Measurements from ENCODE around the gene ABHD14A.
"Not testable (repeated sequence)": the region's sequence is repeated elsewhere in the genome, so short reads cannot be mapped to it uniquely, and the experiment has no call there.

ABHD14A gene

GRCh38 chr3:51982838-51983577 lies 8.1 kb downstream of the ABHD14A start, which contains the start of gene ACY1:
TSS of gene ACY1 (plus strand) at chr3:51983535. CDS start at chr3:51984065, 530 bp downstream.
- peaks cover 6 to 19% of the 10 kb centered on the region in 2 donors for H3K4me1 ChIP-seq (ENCODE audit: control insufficient read depth in 1 of 2, insufficient read depth in 2 of 2, low read length in 2 of 2)

GRCh38 chr3:51983578-51984268 lies 8.9 kb downstream of the ABHD14A start:
- Histone ChIP-seq H3K9me3 (ENCODE audit: control insufficient read depth in 1 of 2, low read length in 2 of 2) (no peaks in the 10 kb centered on the region), H3K4me3 (ENCODE audit: low read depth in 1 of 2, low read length in 2 of 2) (peak overlapping the region; percentile 71 to 83), H3K27ac (ENCODE audit: low read length) (peak overlapping the region; percentile 96), H3K4me1 (ENCODE audit: control insufficient read depth in 1 of 2, insufficient read depth in 2 of 2, low read length in 2 of 2) (peaks cover 6 to 19% of the 10 kb centered on the region in 2 donors), H3K27me3 (ENCODE audit: low read depth, low read length) (no peaks in the 10 kb centered on the region), H3K36me3 (ENCODE audit: control insufficient read depth in 1 of 2, insufficient read depth in 2 of 2, low read length in 2 of 2) (peaks cover 0 to 5% of the 10 kb centered on the region in 2 donors)

More at GRCh38 chr3:51982838-51983577, 8.1 kb downstream of the ABHD14A start, which contains the start of gene ACY1:
- no peaks in the 10 kb centered on the region for H3K27me3 ChIP-seq (ENCODE audit: low read depth, low read length)
- H3K9me3 ChIP-seq (ENCODE audit: control insufficient read depth in 1 of 2, low read length in 2 of 2) = no peaks in the 10 kb centered on the region
- peak within 1 kb of the TSS; percentile 96 for H3K27ac ChIP-seq (ENCODE audit: low read length)
- peaks cover 0 to 5% of the 10 kb centered on the region in 2 donors for H3K36me3 ChIP-seq (ENCODE audit: control insufficient read depth in 1 of 2, insufficient read depth in 2 of 2, low read length in 2 of 2)
- H3K4me3 ChIP-seq (ENCODE audit: low read depth in 1 of 2, low read length in 2 of 2) = peak within 1 kb of the TSS; percentile 71 to 83

DNA sequence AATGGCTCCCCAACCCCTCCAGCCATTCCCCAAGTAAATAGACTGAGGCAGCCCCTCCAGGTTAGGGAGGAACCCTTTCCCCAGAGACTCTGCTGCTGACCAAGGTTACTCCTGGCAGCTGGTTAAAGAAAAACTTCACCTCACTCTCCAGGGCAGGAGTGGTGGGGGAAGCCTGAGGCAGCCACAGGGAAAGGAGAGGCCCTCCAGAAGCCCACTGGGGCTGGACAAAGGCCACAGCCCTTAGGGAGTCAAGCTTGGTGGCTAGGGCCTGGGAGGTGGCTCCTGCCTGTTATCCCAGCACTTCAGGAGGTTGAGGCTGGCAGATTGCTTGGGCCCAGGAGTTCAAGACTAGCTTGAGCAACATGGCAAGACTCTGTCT lies 9.4 kb downstream of the ABHD14A start:
- peaks cover 0 to 5% of the 10 kb centered on the region in 2 donors for H3K36me3 ChIP-seq (ENCODE audit: control insufficient read depth in 1 of 2, insufficient read depth in 2 of 2, low read length in 2 of 2)
- no peaks in the 10 kb centered on the region for H3K9me3 ChIP-seq (ENCODE audit: control insufficient read depth in 1 of 2, low read length in 2 of 2)
- H3K4me1 ChIP-seq (ENCODE audit: control insufficient read depth in 1 of 2, insufficient read depth in 2 of 2, low read length in 2 of 2) = peaks cover 6 to 20% of the 10 kb centered on the region in 2 donors
- no peaks in the 10 kb centered on the region for H3K27me3 ChIP-seq (ENCODE audit: low read depth, low read length)
- peak overlapping the region; percentile 96 for H3K27ac ChIP-seq (ENCODE audit: low read length)
- peak overlapping the region in 1 of 2 donors; percentile 71 for H3K4me3 ChIP-seq (ENCODE audit: low read depth in 1 of 2, low read length in 2 of 2)

GRCh38 chr3:51985063-51985462 lies 10.2 kb downstream of the ABHD14A start:
- no peaks in the 10 kb centered on the region for H3K9me3 ChIP-seq (ENCODE audit: control insufficient read depth in 1 of 2, low read length in 2 of 2)
- no peak overlapping the region for H3K27ac ChIP-seq (ENCODE audit: low read length)
- no peaks in the 10 kb centered on the region for H3K27me3 ChIP-seq (ENCODE audit: low read depth, low read length)
- H3K36me3 ChIP-seq (ENCODE audit: control insufficient read depth in 1 of 2, insufficient read depth in 2 of 2, low read length in 2 of 2) = peaks cover 0 to 5% of the 10 kb centered on the region in 2 donors
- peaks cover 6 to 24% of the 10 kb centered on the region in 2 donors for H3K4me1 ChIP-seq (ENCODE audit: control insufficient read depth in 1 of 2, insufficient read depth in 2 of 2, low read length in 2 of 2)
- H3K4me3 ChIP-seq (ENCODE audit: low read depth in 1 of 2, low read length in 2 of 2) = no peak overlapping the region

GRCh38 chr3:51986010-51986947 lies 11.4 kb downstream of the ABHD14A start:
- peaks cover 6 to 24% of the 10 kb centered on the region in 2 donors for H3K4me1 ChIP-seq (ENCODE audit: control insufficient read depth in 1 of 2, insufficient read depth in 2 of 2, low read length in 2 of 2)

DNA sequence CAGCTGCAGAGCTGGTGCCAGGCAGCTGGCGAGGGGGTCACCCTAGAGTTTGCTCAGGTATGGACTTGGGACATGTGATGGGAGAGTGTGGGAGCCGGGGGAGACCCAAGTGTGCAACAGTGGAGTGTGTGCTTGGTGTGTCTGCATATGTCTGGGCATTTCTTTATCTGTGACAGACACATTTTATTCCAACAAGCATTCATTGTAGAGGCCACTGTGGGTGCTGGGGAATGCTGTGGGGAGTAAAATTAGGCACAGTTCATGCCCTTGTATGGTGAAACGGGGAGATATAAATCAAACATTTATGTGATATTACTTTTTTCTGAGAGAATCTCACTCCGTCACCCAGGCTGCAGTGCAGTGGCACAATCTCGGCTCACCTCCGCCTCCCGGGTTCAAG lies 12.7 kb downstream of the ABHD14A start:
- Histone ChIP-seq H3K27me3 (ENCODE audit: low read depth, low read length) (no peaks in the 10 kb centered on the region), H3K4me1 (ENCODE audit: control insufficient read depth in 1 of 2, insufficient read depth in 2 of 2, low read length in 2 of 2) (peaks cover 3 to 17% of the 10 kb centered on the region in 2 donors), H3K36me3 (ENCODE audit: control insufficient read depth in 1 of 2, insufficient read depth in 2 of 2, low read length in 2 of 2) (peaks cover 4 to 9% of the 10 kb centered on the region in 2 donors), H3K9me3 (ENCODE audit: control insufficient read depth in 1 of 2, low read length in 2 of 2) (no peaks in the 10 kb centered on the region), H3K4me3 (ENCODE audit: low read depth in 1 of 2, low read length in 2 of 2) (no peak overlapping the region), H3K27ac (ENCODE audit: low read length) (no peak overlapping the region)

More at GRCh38 chr3:51986010-51986947, 11.4 kb downstream of the ABHD14A start:
- no peaks in the 10 kb centered on the region for H3K27me3 ChIP-seq (ENCODE audit: low read depth, low read length)
- no peak overlapping the region for H3K4me3 ChIP-seq (ENCODE audit: low read depth in 1 of 2, low read length in 2 of 2)
- H3K27ac ChIP-seq (ENCODE audit: low read length) = no peak overlapping the region
- H3K36me3 ChIP-seq (ENCODE audit: control insufficient read depth in 1 of 2, insufficient read depth in 2 of 2, low read length in 2 of 2) = no peaks in the 10 kb centered on the region
- H3K9me3 ChIP-seq (ENCODE audit: control insufficient read depth in 1 of 2, low read length in 2 of 2) = no peaks in the 10 kb centered on the region

- Histone ChIP-seq H3K4me3 (ENCODE audit: low read depth in 1 of 2, low read length in 2 of 2) (no peak overlapping the region), H3K27me3 (ENCODE audit: low read depth, low read length) (no peaks in the 10 kb centered on the region), H3K4me1 (ENCODE audit: control insufficient read depth in 1 of 2, insufficient read depth in 2 of 2, low read length in 2 of 2) (peaks cover 0 to 14% of the 10 kb centered on the region in 2 donors), H3K27ac (ENCODE audit: low read length) (no peak overlapping the region), H3K9me3 (ENCODE audit: control insufficient read depth in 1 of 2, low read length in 2 of 2) (no peaks in the 10 kb centered on the region), H3K36me3 (ENCODE audit: control insufficient read depth in 1 of 2, insufficient read depth in 2 of 2, low read length in 2 of 2) (peaks cover 7 to 18% of the 10 kb centered on the region in 2 donors)
Observed at GRCh38 chr3:51988286-51989146, 13.7 kb downstream of the ABHD14A start.

DNA sequence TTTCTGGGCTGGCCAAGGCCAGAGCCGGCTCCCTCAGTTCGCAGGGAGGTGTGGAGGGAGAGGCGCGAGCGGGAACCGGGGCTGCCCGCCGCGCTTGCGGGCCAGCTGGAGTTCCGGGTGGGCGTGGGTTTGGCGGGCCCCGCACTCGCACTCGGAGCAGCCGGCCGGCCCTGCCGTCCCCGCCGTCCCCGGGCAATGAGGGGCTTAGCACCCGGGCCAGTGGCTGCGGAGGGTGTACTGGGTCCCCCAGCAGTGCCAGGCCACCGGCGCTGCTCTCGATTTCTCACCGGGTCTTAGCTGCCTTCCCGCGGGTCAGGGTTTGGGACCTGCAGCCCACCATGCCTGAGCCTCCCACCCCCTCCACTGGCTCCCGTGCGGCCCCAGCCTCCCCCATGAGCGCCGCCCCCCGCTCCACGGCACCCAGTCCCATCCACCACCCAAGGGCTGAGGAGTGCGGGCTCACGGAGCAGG lies 15.7 kb downstream of the ABHD14A start:
- H3K36me3 ChIP-seq (ENCODE audit: control insufficient read depth in 1 of 2, insufficient read depth in 2 of 2, low read length in 2 of 2) = peaks cover 17 to 31% of the 10 kb centered on the region in 2 donors
- H3K4me1 ChIP-seq (ENCODE audit: control insufficient read depth in 1 of 2, insufficient read depth in 2 of 2, low read length in 2 of 2) = peaks cover 12 to 19% of the 10 kb centered on the region in 2 donors
- not testable (repeated sequence) for H3K27me3 ChIP-seq (ENCODE audit: low read depth, low read length); H3K27ac ChIP-seq (ENCODE audit: low read length); H3K4me3 ChIP-seq (ENCODE audit: low read depth in 1 of 2, low read length in 2 of 2); H3K9me3 ChIP-seq (ENCODE audit: control insufficient read depth in 1 of 2, low read length in 2 of 2)

DNA sequence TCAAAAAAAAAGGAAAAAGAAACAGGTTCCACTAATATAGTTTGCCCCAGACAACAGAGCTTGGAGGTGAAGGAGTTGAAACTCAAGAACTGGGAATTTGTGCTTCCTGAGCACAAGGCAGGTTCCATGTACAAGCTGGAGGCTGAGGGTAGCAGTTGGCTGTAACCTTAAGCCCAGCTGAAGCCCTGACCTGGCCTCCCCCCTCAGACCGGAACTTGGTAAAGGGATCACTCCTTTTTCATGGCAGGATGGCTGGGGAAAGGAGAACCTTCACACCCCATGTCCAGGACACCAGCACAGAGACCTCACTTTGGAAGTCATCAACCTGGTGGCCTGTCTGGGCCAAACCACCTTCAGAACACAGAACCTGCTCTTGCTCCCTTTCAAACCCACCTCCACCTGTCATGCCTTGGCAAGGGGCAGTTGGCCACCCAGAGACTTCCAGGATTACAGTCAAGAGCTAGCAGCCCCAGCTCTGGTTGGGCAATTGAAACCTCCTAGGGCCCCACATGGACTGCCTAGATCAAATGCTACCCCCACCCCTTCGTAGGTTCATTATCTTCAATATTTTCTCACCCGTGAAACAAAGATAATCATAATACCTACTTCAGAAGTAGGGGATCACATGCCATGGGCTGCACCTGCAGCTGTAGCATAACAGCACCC lies 17.3 kb downstream of the ABHD14A start:
- Histone ChIP-seq H3K27ac (ENCODE audit: low read length) (no peak overlapping the region), H3K4me3 (ENCODE audit: low read depth in 1 of 2, low read length in 2 of 2) (no peak overlapping the region), H3K36me3 (ENCODE audit: control insufficient read depth in 1 of 2, insufficient read depth in 2 of 2, low read length in 2 of 2) (peaks cover 17 to 31% of the 10 kb centered on the region in 2 donors), H3K9me3 (ENCODE audit: control insufficient read depth in 1 of 2, low read length in 2 of 2) (no peaks in the 10 kb centered on the region), H3K4me1 (ENCODE audit: control insufficient read depth in 1 of 2, insufficient read depth in 2 of 2, low read length in 2 of 2) (peaks cover 12 to 19% of the 10 kb centered on the region in 2 donors), H3K27me3 (ENCODE audit: low read depth, low read length) (no peaks in the 10 kb centered on the region)

DNA sequence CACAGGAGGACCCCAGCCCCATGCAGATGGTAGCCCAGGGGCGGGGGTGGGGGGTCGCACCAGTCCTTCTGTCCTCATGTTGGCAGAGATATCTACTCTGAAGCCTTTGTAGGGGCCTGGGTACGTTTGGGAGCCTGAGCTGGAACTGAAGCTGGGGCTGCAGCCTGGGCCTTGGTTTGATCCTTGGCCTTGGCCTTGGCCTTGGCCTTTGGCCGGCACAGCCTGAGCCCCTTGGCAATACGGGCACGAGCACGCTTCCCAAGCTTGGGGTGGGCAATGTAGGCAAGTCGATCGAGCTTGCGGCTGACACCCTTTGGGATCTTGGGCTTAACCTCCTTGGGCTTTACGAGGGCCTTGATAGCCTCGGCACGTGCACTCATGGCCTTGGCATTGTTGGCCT lies 18.8 kb downstream of the ABHD14A start:
- peaks cover 12 to 19% of the 10 kb centered on the region in 2 donors for H3K4me1 ChIP-seq (ENCODE audit: control insufficient read depth in 1 of 2, insufficient read depth in 2 of 2, low read length in 2 of 2)

More for the DNA sequence above, 18.8 kb downstream of the ABHD14A start:
- H3K27ac ChIP-seq (ENCODE audit: low read length); H3K9me3 ChIP-seq (ENCODE audit: control insufficient read depth in 1 of 2, low read length in 2 of 2); H3K4me3 ChIP-seq (ENCODE audit: low read depth in 1 of 2, low read length in 2 of 2); H3K27me3 ChIP-seq (ENCODE audit: low read depth, low read length): not testable (repeated sequence)
- peaks cover 17 to 31% of the 10 kb centered on the region in 2 donors for H3K36me3 ChIP-seq (ENCODE audit: control insufficient read depth in 1 of 2, insufficient read depth in 2 of 2, low read length in 2 of 2)

Data from muscle layer of duodenum (tissue), 2 donors.